Adrenal gland (tissue), 12 donors: ENCODE results near the gene C1QTNF9. TPM values are rescaled to one million over a fixed set of nuclear protein-coding genes. Genes with fewer than 3 reads are reported as not detected.

Source experiments
- DNase-seq, 7 donors: peaks; one replicate each; pipeline ENCODE4 v3.0.0-alpha.2; 2019 to 2020
- H3K27ac ChIP-seq, 5 donors: fragments of 200-600 bp; sonication (generic) in 4 of 5; 1 replicate in 3 of 5; 2 replicates in 2 of 5; pipeline versions ENCODE4 v1.5.1 to v1.8.0; 2016 to 2020; ENCODE audit warnings: mild to moderate bottlenecking in 1 of 5
- H3K27me3 ChIP-seq: fragments of 200-600 bp; 2 replicates; pipeline ENCODE4 v1.8.0; 2021
- H3K36me3 ChIP-seq, 2 donors: fragments of 200-600 bp; replicated peaks in 1 of 2; 1 replicate in 1 of 2; 2 replicates in 1 of 2; pipeline versions ENCODE4 v1.5.1 to v1.8.0; 2018 to 2022
- H3K4me1 ChIP-seq, 2 donors: fragments of 200-600 bp; replicated peaks in 1 of 2; 1 replicate in 1 of 2; 2 replicates in 1 of 2; pipeline versions ENCODE4 v1.5.1 to v1.8.0; 2018 to 2021
- H3K4me3 ChIP-seq, 4 donors: fragments of 200-600 bp; sonication (generic) in 3 of 4; one replicate each; pipeline ENCODE4 v1.5.1; 2016 to 2018
- H3K9me3 ChIP-seq, 3 donors: fragments of 200-600 bp; sonication (generic) in 1 of 3; replicated peaks in 1 of 3; 1 replicate in 2 of 3; 2 replicates in 1 of 3; pipeline versions ENCODE4 v1.5.1 to v1.8.0; 2016 to 2021
- POLR2A ChIP-seq, 2 donors: fragments of 450-650 bp; IDR thresholded peaks; one replicate each; pipeline ENCODE4 v1.6.1; 2017; ENCODE audit warnings: antibody characterized with exemption in 2 of 2, mild to moderate bottlenecking in 2 of 2, moderate library complexity in 1 of 2
- WGBS, 4 donors: extraction: QIAGEN DNeasy Blood & Tissue Kit in 2 of 4; methylation state at CpG; one replicate each; pipeline versions ENCODE4 v1.1.5 to v1.1.7; 2013 to 2017; 5-methylcytosine and 5-hydroxymethylcytosine counted together
- intact Hi-C, 2 donors: fragments of 100-400 bp; cut with DNase I; formaldehyde crosslinking; loops; one replicate each; pipeline versions ENCODE4 v1.14.1 to v1.15.0; 2022 to 2023
- polyA plus RNA-seq, 3 donors: library from polyadenylated mRNA; stranded (reverse); fragments of 200-250 nt in 2 of 3; fragments of 350-450 nt in 1 of 3; fragmentation: Illumina TruSeq in 1 of 3; extraction: RNeasy Lipid Tissue Mini Kit (QIAGEN cat#74804) in 1 of 3; gene quantifications; one replicate each; pipeline ENCODE4 v1.2.3, GENCODE V29; 2013 to 2014
- total RNA-seq, 9 donors: library from RNA; depleted of rRNA in 4 of 9; stranded (reverse); fragments of >200 nt in 4 of 9; fragments of 120-200 nt in 1 of 9; fragmentation: NEBNext Ultra II Directional in 1 of 9; extraction: Animal tissue kit (Norgen Biotek cat#: 25700) in 1 of 9; gene quantifications; one replicate each; pipeline versions ENCODE4 v1.1.0 to v1.2.4, GENCODE V29; 2013 to 2023
- TF ChIP-seq, protein P1 (sequence below), 6 experiments: fragments of 450-650 bp in 4 of 6; fragments of 200-600 bp in 2 of 6; sonication (generic) in 1 of 6; IDR thresholded peaks; 1 replicate in 5 of 6; 2 replicates in 1 of 6; pipeline versions ENCODE4 v1.5.1 to v1.8.0; 2016 to 2021; ENCODE audit warnings: antibody characterized with exemption in 6 of 6, mild to moderate bottlenecking in 2 of 6, moderate library complexity in 1 of 6
- donor health status: healthy with polysubstance abuse.
- donor health status: Bipolar disorder and iron deficiency.
- donor health status: DM: yes; HTN: yes; CAD: no.
- donor health status: DM: no; HTN: no; CAD: no.
- donor health status: DM: no; HTN: no; CAD: no.
- donor health status: DM: yes; HTN: yes; CAD: no.

C1QTNF9 gene
- total and polyA plus RNA-seq, 12 donors: 0.11 to 0.94 (median 0.16) TPM; not detected in 9

DNA sequence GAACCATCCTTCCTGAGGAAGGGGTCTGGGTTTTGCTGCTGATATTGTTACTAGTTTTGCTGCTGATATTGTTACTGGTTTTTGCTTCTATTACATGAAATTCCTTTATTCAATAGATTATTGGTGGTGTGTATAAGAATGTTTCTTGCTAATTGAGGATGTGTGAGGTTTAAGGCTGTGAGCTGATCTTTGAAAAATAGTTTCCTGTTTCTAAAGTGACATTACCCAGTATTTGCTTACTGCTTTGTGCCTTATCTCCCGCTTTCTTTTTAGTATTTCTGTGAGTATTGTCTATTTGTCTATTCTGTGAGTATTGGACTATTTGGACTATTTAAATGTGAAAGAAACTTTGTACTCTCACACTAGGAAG, 38.2 kb upstream of the C1QTNF9 start:
- H3K27me3 ChIP-seq: no peaks in the 10 kb centered on the region
- peak overlapping the region; percentile 88 to 94 (median 90) for H3K27ac ChIP-seq
- 21 to 42% (median 31%) methylated on average over 1 of the region's 1 CpG for WGBS, 4 donors
- no peaks in the 10 kb centered on the region for H3K9me3 ChIP-seq
- intact Hi-C loops: no loop called here
- peak overlapping the region in 2 of 4 donors; percentile 7 to 54 for H3K4me3 ChIP-seq
- no peak for DNase-seq
- no peaks in the 10 kb centered on the region for H3K36me3 ChIP-seq
- TF ChIP-seq, protein P1, sequence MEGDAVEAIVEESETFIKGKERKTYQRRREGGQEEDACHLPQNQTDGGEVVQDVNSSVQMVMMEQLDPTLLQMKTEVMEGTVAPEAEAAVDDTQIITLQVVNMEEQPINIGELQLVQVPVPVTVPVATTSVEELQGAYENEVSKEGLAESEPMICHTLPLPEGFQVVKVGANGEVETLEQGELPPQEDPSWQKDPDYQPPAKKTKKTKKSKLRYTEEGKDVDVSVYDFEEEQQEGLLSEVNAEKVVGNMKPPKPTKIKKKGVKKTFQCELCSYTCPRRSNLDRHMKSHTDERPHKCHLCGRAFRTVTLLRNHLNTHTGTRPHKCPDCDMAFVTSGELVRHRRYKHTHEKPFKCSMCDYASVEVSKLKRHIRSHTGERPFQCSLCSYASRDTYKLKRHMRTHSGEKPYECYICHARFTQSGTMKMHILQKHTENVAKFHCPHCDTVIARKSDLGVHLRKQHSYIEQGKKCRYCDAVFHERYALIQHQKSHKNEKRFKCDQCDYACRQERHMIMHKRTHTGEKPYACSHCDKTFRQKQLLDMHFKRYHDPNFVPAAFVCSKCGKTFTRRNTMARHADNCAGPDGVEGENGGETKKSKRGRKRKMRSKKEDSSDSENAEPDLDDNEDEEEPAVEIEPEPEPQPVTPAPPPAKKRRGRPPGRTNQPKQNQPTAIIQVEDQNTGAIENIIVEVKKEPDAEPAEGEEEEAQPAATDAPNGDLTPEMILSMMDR (IDR thresholded peaks at IDR 0.05): no peak
- TF ChIP-seq POLR2A (IDR thresholded peaks at IDR 0.05): no peak
- peaks cover 46 to 47% of the 10 kb centered on the region in 2 donors for H3K4me1 ChIP-seq

GRCh38 chr13:24271601-24272451, 37.6 kb upstream of the C1QTNF9 start:
- H3K4me1 ChIP-seq: peaks cover 44 to 47% of the 10 kb centered on the region in 2 donors
- peak; percentile 21 to 78 for TF ChIP-seq POLR2A (IDR thresholded peaks at IDR 0.05)
- TF ChIP-seq, protein P1 (IDR thresholded peaks at IDR 0.05): no peak
- 2 to 5% (median 3%) methylated on average over 23 to 25 of the region's 25 CpGs for WGBS, 4 donors
- no peaks in the 10 kb centered on the region for H3K27me3 ChIP-seq
- peak overlapping the region in 3 of 4 donors; percentile 7 to 54 (median 21) for H3K4me3 ChIP-seq
- H3K9me3 ChIP-seq: no peaks in the 10 kb centered on the region
- peak; percentile 86 to 94 (median 92) for DNase-seq
- H3K27ac ChIP-seq: peak overlapping the region; percentile 88 to 94 (median 90)
- intact Hi-C loops: no loop called here
- no peaks in the 10 kb centered on the region for H3K36me3 ChIP-seq

- intact Hi-C loops: no loop called here
- H3K9me3 ChIP-seq: no peaks in the 10 kb centered on the region
- WGBS, 4 donors: 40 to 60% (median 46%) methylated on average over 13 to 18 of the region's 18 CpGs
- H3K27me3 ChIP-seq: no peaks in the 10 kb centered on the region
- H3K4me1 ChIP-seq: peaks cover 38 to 41% of the 10 kb centered on the region in 2 donors
- no peaks in the 10 kb centered on the region for H3K36me3 ChIP-seq
- TF ChIP-seq POLR2A (IDR thresholded peaks at IDR 0.05): no peak
- TF ChIP-seq, protein P1 (IDR thresholded peaks at IDR 0.05): no peak
- peak overlapping the region; percentile 88 to 94 (median 90) for H3K27ac ChIP-seq
- H3K4me3 ChIP-seq: peak overlapping the region in 2 of 4 donors; percentile 21 to 54
- DNase-seq: peak; percentile 35 to 76 (median 56)
These were observed 36.8 kb upstream of the C1QTNF9 start for GRCh38 chr13:24272452-24273161.

DNA sequence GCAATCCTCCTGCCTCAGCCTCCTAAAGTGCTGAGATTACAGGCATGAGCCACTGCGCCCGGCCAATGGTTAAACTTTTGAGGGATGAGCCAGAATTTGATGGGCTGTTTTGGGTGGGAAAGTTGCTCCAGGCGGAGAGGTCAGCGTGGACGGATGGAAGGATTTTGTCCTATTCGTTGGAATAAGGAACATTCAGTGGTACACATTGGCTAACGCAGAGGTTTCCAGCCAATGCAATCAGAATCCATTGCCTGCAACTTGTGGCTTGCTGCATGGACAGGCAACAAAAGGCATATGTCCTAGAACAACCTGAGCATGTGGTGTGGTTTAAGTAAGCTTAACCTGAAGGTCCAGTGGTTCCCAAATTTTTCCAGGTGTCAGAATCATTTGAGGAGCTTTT, 35.5 kb upstream of the C1QTNF9 start:
- TF ChIP-seq, protein P1 (IDR thresholded peaks at IDR 0.05): no peak
- TF ChIP-seq POLR2A (IDR thresholded peaks at IDR 0.05): no peak
- H3K36me3 ChIP-seq: no peaks in the 10 kb centered on the region
- H3K4me3 ChIP-seq: no peak overlapping the region
- intact Hi-C loops: no loop called here
- peak overlapping the region in 1 of 5 donors; percentile 13 for H3K27ac ChIP-seq
- WGBS, 4 donors: 92 to 95% (median 94%) methylated on average over 7 of the region's 7 CpGs
- peak in 3 of 7 donors; percentile 11 to 46 (median 14) for DNase-seq
- no peaks in the 10 kb centered on the region for H3K27me3 ChIP-seq
- H3K9me3 ChIP-seq: no peaks in the 10 kb centered on the region
- H3K4me1 ChIP-seq: peaks cover 32 to 35% of the 10 kb centered on the region in 2 donors
